CD4-positive, alpha-beta T cell treated with Interleukin-17A for 1 hour (primary cell): Measurements from ENCODE around the gene ADSL.

Experiments
- DNase-seq: peaks from one replicate; pipeline ENCODE4 v3.0.0-alpha.2; 2020

Gene ADSL

GRCh38 chr22:40406063-40406890, 60.0 kb downstream of the ADSL start:
- DNase-seq, result no peak

GRCh38 chr22:40407021-40407761, 60.9 kb downstream of the ADSL start:
- no peak for DNase-seq

GRCh38 chr22:40407831-40408717, 61.8 kb downstream of the ADSL start:
- DNase-seq, result no peak

- DNase-seq, result no peak
Measured at GRCh38 chr22:40408718-40409612, 62.7 kb downstream of the ADSL start.

- no peak for DNase-seq
Measured at GRCh38 chr22:40409613-40410113, 63.4 kb downstream of the ADSL start.

- DNase-seq, result no peak
Measured at GRCh38 chr22:40410272-40410671, 64.0 kb downstream of the ADSL start.

- no peak for DNase-seq
Measured at GRCh38 chr22:40410731-40411505, 64.6 kb downstream of the ADSL start.

GRCh38 chr22:40411506-40411861, 65.2 kb downstream of the ADSL start:
- DNase-seq, result no peak

- no peak for DNase-seq
Measured at GRCh38 chr22:40412441-40412840, 66.1 kb downstream of the ADSL start.

- no peak for DNase-seq
Measured at GRCh38 chr22:40413873-40414272, 67.6 kb downstream of the ADSL start.

- DNase-seq, result no peak
Measured at GRCh38 chr22:40414311-40414710, 68.0 kb downstream of the ADSL start.

GRCh38 chr22:40414838-40415505, 68.7 kb downstream of the ADSL start:
- DNase-seq, result no peak

- DNase-seq, result no peak
Measured at GRCh38 chr22:40415531-40416266, 69.4 kb downstream of the ADSL start.

- DNase-seq, result no peak
Measured at GRCh38 chr22:40416267-40416570, 69.9 kb downstream of the ADSL start.

GRCh38 chr22:40416636-40417035, 70.3 kb downstream of the ADSL start:
- no peak for DNase-seq

GRCh38 chr22:40417041-40417440, 70.7 kb downstream of the ADSL start:
- DNase-seq, result no peak

- DNase-seq, result no peak
Measured at GRCh38 chr22:40417881-40418280, 71.6 kb downstream of the ADSL start.

- no peak for DNase-seq
Measured at GRCh38 chr22:40418366-40419201, 72.3 kb downstream of the ADSL start.

GRCh38 chr22:40419718-40420117, 73.4 kb downstream of the ADSL start:
- no peak for DNase-seq
